WTC11 (cell line): ENCODE measurements around the gene ETV6. TPM values are rescaled to one million over a fixed set of nuclear protein-coding genes. Genes with fewer than 3 reads are reported as not detected.

Source experiments
- AFF4 ChIP-seq: sonication (generic); formaldehyde crosslinking; IDR thresholded peaks from 2 replicates; pipeline ENCODE4 v1.8.1; 2023; ENCODE audit warnings: mild to moderate bottlenecking, missing genetic modification reagents, borderline replicate concordance
- ARID4B ChIP-seq: sonication (generic); formaldehyde crosslinking; IDR thresholded peaks from 2 replicates; pipeline ENCODE4 v1.8.0; 2023; ENCODE audit warnings: missing genetic modification reagents, mild to moderate bottlenecking, borderline replicate concordance
- E2F1 ChIP-seq: sonication (generic); formaldehyde crosslinking; IDR thresholded peaks from 2 replicates; pipeline ENCODE4 v1.8.0; 2022; ENCODE audit warnings: mild to moderate bottlenecking, missing genetic modification reagents
- ERG ChIP-seq: fragments of 250-450 bp; sonication (Bioruptor Pico); IDR thresholded peaks from 2 replicates; pipeline ENCODE4 v1.8.0; 2021; ENCODE audit warnings: mild to moderate bottlenecking
- HMGA2 ChIP-seq: fragments of 250-450 bp; sonication (Bioruptor Pico); IDR thresholded peaks from 2 replicates; pipeline ENCODE4 v1.4.0; 2021; ENCODE audit warnings: mild to moderate bottlenecking, moderate library complexity
- IRF1 ChIP-seq: sonication (generic); formaldehyde crosslinking; IDR thresholded peaks from 2 replicates; pipeline ENCODE4 v1.8.0; 2023; ENCODE audit warnings: missing genetic modification reagents
- IRF2 ChIP-seq: sonication (generic); formaldehyde crosslinking; IDR thresholded peaks from 2 replicates; pipeline ENCODE4 v1.8.0; 2022; ENCODE audit warnings: low read depth, missing genetic modification reagents, borderline replicate concordance
- ZNF263 ChIP-seq: sonication (generic); formaldehyde crosslinking; IDR thresholded peaks from 2 replicates; pipeline ENCODE4 v1.8.1; 2022; ENCODE audit warnings: low read depth, mild to moderate bottlenecking, moderate library complexity, missing genetic modification reagents
- ZNF281 ChIP-seq: sonication (generic); formaldehyde crosslinking; IDR thresholded peaks from 2 replicates; pipeline ENCODE4 v1.8.0; 2023; ENCODE audit warnings: mild to moderate bottlenecking, missing genetic modification reagents
- ZNF396 ChIP-seq: fragments of 250-450 bp; sonication (Bioruptor Pico); IDR thresholded peaks from 2 replicates; pipeline ENCODE4 v1.8.0; 2021; ENCODE audit warnings: mild to moderate bottlenecking, moderate library complexity, borderline replicate concordance
- ZNF532 ChIP-seq: fragments of 250-450 bp; sonication (Bioruptor Pico); IDR thresholded peaks from 2 replicates; pipeline ENCODE4 v1.9.0; 2021; ENCODE audit warnings: mild to moderate bottlenecking, borderline replicate concordance
- ZNF671 ChIP-seq: fragments of 250-450 bp; sonication (Bioruptor Pico); IDR thresholded peaks from 2 replicates; pipeline ENCODE4 v1.8.0; 2021; ENCODE audit warnings: mild to moderate bottlenecking
- total RNA-seq: library from RNA; stranded (reverse); gene quantifications from 3 replicates; pipeline ENCODE4 v1.2.3, GENCODE V29; 2021
- TF ChIP-seq, protein P1 (sequence below): sonication (generic); formaldehyde crosslinking; IDR thresholded peaks from 2 replicates; pipeline ENCODE4 v1.8.1; 2023; ENCODE audit warnings: mild to moderate bottlenecking, missing genetic modification reagents, moderate library complexity
- TF ChIP-seq, protein P2 (sequence below): sonication (generic); formaldehyde crosslinking; IDR thresholded peaks from 2 replicates; pipeline ENCODE4 v1.8.0; 2022; ENCODE audit warnings: mild to moderate bottlenecking, missing genetic modification reagents

The ETV6 gene
- total RNA-seq, 1 experiment from 2014 or later: 23.5 TPM

DNA sequence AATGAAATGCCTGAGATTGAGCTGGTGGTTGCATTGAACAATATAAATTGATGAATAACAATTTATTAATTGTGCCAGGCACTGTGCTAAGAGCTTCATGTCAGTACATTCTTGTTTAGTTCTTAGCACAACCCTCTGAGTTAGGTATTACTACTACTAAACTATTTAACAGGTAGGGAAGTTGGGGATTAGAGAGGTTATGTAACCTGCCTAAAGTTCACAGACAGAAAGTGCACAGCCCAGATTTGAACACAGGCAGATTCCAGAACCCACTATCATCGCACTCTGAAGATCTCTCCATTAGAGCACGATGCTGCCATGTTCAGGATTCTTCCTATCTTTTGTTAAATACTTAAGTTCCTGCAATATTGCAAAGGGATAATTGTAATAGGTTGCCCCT lies 49.3 kb downstream of the ETV6 start (continued):
- TF ChIP-seq ZNF532 (CRISPR knock-in tag): no peak
- TF ChIP-seq IRF2: no peak
- no peak for TF ChIP-seq ARID4B (CRISPR knock-in tag)
- TF ChIP-seq ERG (CRISPR knock-in tag): no peak
- TF ChIP-seq, protein P1, sequence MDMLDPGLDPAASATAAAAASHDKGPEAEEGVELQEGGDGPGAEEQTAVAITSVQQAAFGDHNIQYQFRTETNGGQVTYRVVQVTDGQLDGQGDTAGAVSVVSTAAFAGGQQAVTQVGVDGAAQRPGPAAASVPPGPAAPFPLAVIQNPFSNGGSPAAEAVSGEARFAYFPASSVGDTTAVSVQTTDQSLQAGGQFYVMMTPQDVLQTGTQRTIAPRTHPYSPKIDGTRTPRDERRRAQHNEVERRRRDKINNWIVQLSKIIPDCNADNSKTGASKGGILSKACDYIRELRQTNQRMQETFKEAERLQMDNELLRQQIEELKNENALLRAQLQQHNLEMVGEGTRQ (CRISPR knock-in tag): no peak
- TF ChIP-seq, protein P2, sequence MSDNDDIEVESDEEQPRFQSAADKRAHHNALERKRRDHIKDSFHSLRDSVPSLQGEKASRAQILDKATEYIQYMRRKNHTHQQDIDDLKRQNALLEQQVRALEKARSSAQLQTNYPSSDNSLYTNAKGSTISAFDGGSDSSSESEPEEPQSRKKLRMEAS (CRISPR knock-in tag): no peak
- TF ChIP-seq ZNF263 (CRISPR knock-in tag): no peak
- no peak for TF ChIP-seq IRF1 (CRISPR knock-in tag)
- no peak for TF ChIP-seq ZNF671 (CRISPR knock-in tag)
- TF ChIP-seq HMGA2: no peak
- TF ChIP-seq AFF4: no peak
- TF ChIP-seq ZNF396: no peak
- no peak for TF ChIP-seq ZNF281 (CRISPR knock-in tag)
- TF ChIP-seq E2F1 (CRISPR knock-in tag): no peak
